SW 1271 (cell line): ENCODE results near the gene SLC9A1.
A peak's percentile ranks its signal among the peaks of the same experiment; 100 is the strongest.
"Not testable (repeated sequence)": the region's sequence is repeated elsewhere in the genome, so short reads cannot be mapped to it uniquely, and the experiment has no call there.

ENCODE experiments used
- DNase-seq, 2 experiments: peaks; one replicate each; lab custom pipeline; 2025; lab: John Stamatoyannopoulos, UW

The SLC9A1 gene

GRCh38 chr1:27154991-27155781 is at the start of gene SLC9A1:
Gene SLC9A1 (minus strand): TSS chr1:27155125. CDS start chr1:27154334, 791 bp downstream.
- peak; percentile 30 to 79 for DNase-seq

DNA sequence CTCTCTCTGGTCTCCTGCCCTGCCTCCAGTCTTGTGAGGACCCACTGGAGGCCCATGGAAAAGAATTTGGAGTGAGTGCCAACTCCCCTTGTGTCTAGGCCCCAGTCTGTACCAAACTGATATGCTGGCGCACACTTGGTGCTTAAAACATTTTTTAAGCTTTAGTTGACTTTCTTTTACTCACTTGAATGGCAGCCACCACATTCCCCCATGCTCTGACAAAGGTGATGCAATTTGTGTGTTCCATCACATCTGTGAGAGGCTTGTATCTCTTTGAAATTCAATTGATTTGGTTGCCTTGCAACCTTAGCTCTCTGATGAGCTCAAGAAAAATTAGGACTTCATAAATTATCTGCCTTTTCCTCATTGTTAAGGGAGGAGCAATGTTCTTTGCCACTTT is 49.0 kb upstream of the SLC9A1 start:
- DNase-seq, result no peak

- DNase-seq, result no peak
Observed at GRCh38 chr1:27201295-27201694, 46.4 kb upstream of the SLC9A1 start.

DNA sequence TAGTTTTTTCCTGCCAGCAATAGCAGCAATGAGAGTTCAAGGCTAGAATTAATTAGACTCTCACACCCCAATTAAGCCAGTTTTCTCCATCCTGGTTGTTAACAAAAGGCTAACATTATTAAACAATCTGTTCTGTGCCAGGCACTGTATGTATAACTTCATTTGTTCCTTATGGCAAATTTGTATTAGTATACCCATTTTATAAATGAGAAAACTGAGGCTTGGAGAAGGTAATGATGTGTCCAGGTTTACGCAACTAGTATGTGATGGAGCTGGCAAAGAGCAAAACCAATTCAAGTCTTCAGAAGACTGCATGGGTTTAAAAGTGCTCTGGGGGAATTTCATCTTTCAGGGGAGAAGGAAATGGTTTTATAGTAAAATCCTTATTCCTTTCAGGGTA is 38.3 kb upstream of the SLC9A1 start:
- no peak for DNase-seq

- no peak for DNase-seq
Observed at GRCh38 chr1:27192039-27192529, 37.2 kb upstream of the SLC9A1 start.

DNA sequence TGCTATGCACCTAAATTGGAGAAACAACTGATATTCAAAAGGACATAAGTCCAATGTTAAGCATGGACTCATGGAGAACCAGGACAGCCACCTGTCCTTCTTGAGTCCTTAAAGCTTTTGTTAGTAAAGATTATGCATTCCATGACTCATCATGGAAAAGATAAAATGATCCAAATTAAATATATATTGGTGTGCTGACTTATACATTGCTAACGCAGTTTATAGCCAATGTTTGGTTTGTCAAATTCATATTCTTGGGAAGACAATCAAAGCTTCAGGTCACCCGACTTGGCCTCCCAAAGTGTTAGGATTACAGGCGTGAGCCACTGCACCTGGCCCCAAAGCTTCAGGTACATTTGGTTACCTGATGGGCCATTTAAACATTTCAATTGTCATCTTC is 29.7 kb upstream of the SLC9A1 start:
- not testable (repeated sequence) for DNase-seq

GRCh38 chr1:27179979-27180378 is 25.1 kb upstream of the SLC9A1 start:
- DNase-seq, result no peak

GRCh38 chr1:27179379-27179778 is 24.5 kb upstream of the SLC9A1 start:
- DNase-seq, result no peak

DNA sequence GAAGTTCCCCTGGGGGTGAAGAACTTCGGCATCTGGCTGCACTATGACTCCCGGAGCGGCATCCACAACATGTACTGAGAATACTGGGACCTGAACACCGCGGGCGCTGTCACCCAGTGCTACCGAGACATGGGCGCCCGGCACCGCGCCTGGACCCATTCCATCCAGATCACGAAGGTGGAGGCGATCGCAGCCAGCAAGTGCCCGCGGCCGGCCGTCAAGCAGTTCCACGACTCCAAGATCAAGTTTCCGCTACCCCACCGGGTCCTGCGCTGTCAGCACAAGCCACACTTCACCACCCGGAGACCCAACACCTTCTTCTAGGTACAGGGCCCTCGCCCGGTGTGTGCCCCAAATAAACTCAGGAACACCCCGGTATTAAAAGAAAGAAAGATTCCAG is 22.0 kb upstream of the SLC9A1 start:
- no peak for DNase-seq

DNA sequence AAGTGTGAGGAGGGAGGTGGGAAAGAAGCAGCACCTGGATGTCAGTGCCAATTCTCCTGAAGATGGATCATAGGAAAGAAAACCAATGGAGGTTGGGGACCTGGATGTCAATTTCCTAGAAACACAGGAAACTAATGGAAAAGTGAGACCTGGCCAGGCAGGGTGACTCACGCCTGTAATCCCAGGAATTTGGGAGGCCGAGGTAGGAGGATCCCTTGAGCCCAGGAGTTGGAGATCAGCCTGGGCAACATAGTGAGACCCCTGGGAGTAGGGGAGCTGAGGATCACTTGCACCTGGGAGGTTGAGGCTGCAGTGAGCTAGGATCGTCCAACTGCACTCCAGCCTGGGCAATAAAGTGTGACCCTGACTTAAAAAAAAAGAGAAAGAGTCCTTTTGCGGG is 21.4 kb upstream of the SLC9A1 start:
- DNase-seq, result no peak

DNA sequence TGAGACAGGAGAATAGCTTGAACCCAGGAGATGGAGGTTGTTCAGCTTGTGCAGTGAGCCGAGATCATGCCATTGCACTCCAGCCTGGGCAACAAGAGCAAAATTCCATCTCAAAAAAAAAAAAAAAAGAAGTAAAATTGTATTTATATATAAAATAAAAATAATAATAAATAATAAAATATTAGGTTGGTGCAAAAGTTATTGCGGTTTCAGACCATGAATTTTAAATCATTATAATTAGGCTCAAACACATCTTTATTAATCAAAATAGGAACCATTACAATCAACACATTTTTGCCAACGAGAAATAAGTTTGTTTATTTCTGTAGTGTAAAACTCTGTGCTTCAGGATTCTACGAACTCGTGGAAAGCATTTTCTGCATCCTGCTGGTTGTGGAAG is 18.1 kb upstream of the SLC9A1 start:
- DNase-seq, result not testable (repeated sequence)

DNA sequence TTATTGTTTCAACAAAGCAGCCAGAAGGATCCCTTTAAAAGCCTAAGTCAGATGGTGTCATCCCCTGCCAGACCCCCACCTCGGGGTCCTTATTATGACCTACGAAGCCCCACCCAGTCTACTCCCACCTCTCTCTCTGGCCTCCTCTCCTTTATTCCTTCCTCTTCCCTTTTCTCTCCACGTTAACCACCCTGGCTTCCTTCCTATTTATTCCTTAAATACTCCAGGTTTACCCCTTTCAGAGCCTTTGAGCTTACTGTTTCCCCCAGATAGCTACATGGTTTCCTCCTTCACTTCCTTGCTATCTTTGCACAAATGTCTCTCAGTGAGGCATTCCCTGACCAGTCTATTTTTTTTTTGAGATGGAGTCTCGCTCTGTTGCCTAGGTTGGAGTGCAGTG is 12.0 kb upstream of the SLC9A1 start:
- no peak for DNase-seq

DNA sequence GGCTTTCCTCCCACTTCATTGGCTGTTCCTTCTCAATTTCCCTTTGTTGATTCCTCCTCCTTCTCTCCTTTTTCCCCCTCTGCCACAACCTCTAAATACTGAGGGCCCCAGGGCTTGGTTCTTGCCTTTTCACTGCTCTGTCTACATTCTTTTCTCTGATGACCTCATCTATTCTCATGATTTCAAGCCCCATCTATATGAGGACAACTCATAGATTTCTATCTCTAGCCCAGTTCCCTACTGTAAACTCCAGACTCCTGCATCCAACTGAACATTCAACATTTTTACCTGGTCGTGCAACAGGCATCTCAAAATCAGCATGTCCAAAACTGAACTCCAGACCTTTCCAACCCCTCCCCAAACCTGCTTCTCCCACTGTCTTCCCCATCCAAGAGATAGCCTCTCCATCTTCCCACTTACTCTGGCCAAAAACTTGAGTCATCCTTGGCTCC is 11.5 kb upstream of the SLC9A1 start:
- DNase-seq, result no peak

GRCh38 chr1:27163093-27163492 is 8.2 kb upstream of the SLC9A1 start:
- DNase-seq, result no peak

DNA sequence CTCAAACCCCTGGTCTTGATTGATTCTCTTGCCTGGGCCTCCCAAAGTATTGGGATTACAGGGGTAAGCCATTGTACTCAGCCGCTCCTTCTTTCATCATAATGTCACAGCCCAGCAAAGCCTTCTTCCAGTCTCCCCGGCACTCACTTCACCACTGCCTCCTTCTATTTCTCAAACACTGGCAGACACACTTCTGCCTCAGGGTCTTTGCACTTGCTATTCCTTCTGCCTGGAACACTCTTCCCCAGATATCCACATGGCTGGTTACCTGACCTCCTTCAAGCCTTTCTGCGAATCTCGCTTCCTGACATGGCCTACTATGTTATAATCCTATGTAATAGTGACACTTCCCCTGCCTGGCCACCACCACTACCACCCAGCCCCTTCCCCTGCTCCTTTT is 7.2 kb upstream of the SLC9A1 start:
- DNase-seq, result no peak

DNA sequence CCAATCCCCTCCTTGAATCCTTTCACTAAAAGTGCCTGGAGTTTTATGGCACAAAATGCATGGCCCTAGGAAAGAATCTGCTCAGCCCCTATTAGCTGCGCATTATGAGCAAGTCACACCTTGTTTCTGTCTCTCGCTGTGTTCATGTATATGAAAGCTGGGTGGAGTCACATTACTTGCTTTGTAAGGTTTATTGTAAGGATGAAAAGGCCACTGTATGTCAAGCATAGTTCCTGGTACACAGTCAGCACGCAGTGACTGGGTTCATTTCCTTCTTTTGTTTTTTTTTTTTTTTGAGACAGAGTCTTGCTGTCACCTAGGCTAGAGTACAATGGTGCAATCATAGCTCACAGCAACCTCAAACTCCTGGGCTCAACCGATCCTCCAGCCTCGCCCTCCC is 6.7 kb upstream of the SLC9A1 start:
- DNase-seq, result no peak

GRCh38 chr1:27157194-27157593 is 2.3 kb upstream of the SLC9A1 start:
- no peak for DNase-seq

DNA sequence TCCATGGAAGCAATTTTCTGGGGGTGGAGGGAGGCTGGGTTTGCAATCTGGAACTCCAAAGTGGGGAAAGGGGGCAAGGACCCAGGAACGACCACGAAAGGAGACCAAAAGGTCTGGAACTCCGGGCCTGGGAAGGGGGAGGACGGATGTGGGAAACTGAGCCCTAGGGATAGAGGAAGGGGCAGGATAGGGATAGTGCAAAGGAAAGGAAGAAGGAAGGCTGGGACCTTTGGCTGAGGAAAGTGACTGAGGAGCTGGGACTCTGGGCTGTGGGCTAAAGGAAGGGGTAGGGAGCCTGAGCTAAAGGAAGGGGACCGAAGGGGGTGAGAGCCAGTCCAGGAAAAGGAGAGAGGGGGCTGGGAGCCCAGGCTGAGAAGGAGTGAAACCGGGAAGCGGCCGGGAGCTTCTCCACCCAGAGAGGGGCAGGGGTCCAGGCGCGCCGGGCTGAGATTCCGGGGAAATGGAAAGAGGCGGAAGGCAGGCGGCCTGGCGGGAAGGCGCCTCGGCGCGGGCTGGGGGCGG is 395 bp downstream of the SLC9A1 start:
- no peak for DNase-seq

- DNase-seq, result no peak
Observed at GRCh38 chr1:27153927-27154358, 982 bp downstream of the SLC9A1 start.

GRCh38 chr1:27153549-27153886 is 1.4 kb downstream of the SLC9A1 start:
- no peak for DNase-seq

DNA sequence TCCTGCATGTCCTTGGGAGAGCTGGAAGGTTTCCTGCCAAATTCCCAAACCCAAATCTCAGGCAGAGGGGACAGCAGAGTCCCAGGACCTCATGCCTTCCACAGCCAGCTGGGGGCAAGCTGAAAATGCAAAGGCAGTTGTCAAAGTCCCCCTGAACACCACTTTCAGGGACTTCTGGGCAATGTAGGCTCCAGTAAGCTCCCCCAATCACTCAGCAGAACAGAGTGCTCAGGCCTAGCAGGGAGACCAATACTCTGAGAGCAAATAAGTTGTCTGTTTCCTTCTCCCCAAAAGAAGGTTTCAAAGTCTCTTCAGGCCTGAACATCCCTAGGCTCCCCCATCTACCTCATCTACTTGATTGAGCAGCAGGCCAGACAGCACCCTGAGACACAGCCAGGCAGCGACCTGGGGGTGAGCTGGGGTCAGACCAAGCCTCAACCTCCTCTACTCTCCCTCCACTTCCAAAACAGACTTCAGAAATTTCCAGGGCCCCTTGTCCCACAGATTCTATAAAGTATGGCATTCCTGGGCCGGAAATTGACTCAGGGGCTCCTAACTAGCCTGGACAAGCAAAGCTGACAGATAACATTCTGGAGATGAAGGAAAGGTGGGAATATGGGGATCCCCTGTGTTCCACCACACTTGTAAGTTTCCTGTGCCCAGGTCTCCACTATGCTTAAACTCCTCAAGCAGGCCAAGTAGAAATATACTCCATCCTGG is 1.9 kb downstream of the SLC9A1 start:
- DNase-seq, result no peak

GRCh38 chr1:27152004-27152828 is 2.7 kb downstream of the SLC9A1 start:
- no peak for DNase-seq
